ENCODE data around the gene ARL4C.
"Not testable (repeated sequence)": the region's sequence is repeated elsewhere in the genome, so short reads cannot be mapped to it uniquely, and the experiment has no call there.

The ARL4C gene

DNA sequence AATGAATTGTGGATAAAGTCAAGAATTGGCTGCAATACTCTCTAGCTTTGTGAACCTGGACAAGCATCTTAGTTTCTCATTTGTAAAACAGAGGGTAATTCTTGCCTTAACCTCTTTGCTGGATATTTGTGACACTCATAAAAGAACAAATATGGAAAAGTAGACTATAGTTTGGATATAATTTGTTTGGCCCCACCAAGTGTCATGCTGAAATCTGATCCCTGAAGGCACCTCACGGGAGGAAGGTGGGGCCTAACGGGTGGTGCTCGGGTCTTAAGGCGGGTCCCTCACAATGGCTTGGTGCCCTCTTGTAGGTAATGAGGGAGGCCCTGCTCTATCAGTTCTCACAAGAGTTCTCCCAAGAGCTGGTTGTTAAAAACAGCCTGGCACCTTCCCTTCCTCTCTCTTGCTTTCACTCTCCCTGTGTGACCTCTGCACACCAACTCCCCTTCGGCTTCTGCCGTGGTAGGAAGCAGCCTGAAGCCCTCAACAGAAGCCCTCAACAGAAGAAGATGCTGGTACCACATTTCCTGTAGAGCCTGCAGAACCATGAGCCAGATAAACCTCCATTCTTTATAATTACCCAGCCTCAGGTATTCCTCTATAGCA, 37.4 kb downstream of the ARL4C start:
- TF ChIP-seq, protein P1, sequence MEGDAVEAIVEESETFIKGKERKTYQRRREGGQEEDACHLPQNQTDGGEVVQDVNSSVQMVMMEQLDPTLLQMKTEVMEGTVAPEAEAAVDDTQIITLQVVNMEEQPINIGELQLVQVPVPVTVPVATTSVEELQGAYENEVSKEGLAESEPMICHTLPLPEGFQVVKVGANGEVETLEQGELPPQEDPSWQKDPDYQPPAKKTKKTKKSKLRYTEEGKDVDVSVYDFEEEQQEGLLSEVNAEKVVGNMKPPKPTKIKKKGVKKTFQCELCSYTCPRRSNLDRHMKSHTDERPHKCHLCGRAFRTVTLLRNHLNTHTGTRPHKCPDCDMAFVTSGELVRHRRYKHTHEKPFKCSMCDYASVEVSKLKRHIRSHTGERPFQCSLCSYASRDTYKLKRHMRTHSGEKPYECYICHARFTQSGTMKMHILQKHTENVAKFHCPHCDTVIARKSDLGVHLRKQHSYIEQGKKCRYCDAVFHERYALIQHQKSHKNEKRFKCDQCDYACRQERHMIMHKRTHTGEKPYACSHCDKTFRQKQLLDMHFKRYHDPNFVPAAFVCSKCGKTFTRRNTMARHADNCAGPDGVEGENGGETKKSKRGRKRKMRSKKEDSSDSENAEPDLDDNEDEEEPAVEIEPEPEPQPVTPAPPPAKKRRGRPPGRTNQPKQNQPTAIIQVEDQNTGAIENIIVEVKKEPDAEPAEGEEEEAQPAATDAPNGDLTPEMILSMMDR (IDR thresholded peaks at IDR 0.05; ENCODE audit: low read depth, low read length): no peak
- no peak overlapping the region for H3K4me3 ChIP-seq (ENCODE audit: low read depth, low read length)

DNA sequence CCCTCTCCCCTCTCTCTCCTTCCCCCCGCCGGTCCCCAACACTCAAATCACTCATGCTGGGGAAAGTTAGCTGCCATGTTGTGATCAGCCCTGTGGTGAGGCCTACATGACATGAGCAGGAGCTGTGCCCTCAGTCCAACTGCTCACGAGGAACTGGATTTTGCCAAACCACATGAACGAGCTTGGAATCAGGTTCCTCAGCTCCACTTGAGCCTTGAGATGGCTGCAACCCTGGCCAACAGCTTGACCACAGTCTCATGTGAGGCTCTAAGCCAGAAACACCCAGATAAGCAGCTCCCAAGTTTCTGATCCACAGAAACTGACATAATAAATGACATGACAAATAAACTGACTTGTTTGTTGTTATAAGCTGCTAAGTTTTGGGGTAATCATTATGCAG, 38.4 kb downstream of the ARL4C start:
- TF ChIP-seq, protein P1 (IDR thresholded peaks at IDR 0.05; ENCODE audit: low read depth, low read length): no peak

DNA sequence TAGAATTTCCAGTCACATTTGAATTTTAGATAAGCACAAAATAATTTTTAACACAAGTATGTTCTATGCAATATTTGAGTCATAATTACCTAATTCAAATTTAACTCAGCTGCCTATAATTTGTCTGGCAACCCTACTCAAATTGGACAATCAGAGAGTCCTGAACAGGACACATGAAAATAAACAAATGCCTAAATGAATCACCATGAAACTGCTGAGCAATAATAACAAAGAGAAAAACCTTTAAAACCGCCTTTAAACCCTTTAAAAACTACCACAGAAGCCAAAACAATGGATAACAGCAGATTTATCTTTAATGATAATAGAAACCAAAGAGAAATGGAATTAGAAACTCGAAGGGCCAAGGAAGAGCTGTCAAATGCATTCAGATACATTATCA, 39.5 kb downstream of the ARL4C start:
- TF ChIP-seq, protein P1 (IDR thresholded peaks at IDR 0.05; ENCODE audit: low read depth, low read length): no peak

More for the DNA sequence above, 38.4 kb downstream of the ARL4C start:
- H3K4me3 ChIP-seq (ENCODE audit: low read depth, low read length): no peak overlapping the region

DNA sequence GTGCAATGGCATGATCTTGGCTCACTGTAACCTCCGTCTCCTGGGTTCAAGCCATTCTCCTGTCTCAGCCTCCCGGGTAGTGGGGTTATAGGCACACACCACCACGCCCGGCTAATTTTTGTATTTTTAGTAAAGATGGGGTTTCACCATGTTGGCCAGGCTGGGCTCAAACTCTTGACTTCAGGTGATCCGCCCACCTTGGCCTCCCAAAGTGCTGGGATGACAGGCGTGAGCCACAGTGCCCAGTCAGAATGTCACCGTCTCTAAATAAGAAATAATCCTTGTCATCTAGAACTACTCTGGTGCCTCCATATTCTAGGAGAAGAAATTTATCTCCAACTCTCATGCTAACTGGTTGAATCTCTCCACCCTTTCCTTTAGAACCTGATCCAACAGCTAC, 41.6 kb downstream of the ARL4C start:
- H3K4me3 ChIP-seq (ENCODE audit: low read depth, low read length): not testable (repeated sequence)

More for the DNA sequence above, 39.5 kb downstream of the ARL4C start:
- H3K4me3 ChIP-seq (ENCODE audit: low read depth, low read length): no peak overlapping the region

DNA sequence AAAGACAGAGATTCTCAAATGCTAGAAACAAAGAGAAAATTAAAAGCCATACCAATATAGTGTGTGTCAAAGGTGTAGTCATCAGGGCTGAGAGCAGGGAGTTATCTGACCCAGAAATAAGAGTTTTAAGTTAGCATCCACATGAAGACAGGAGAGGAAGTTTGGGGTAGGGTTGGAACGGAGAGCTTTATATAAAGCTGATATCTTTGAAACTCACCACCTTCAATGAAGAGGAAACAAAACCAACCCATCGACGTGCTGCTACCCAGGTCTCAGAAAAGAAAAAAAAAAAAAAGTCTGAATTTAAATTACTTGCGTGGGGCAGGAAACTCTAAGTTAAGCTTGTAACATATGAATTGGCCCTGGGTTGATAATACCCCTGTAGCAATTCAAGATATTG, 42.4 kb downstream of the ARL4C start:
- no peak overlapping the region for H3K4me3 ChIP-seq (ENCODE audit: low read depth, low read length)
- TF ChIP-seq, protein P1 (IDR thresholded peaks at IDR 0.05; ENCODE audit: low read depth, low read length): no peak

DNA sequence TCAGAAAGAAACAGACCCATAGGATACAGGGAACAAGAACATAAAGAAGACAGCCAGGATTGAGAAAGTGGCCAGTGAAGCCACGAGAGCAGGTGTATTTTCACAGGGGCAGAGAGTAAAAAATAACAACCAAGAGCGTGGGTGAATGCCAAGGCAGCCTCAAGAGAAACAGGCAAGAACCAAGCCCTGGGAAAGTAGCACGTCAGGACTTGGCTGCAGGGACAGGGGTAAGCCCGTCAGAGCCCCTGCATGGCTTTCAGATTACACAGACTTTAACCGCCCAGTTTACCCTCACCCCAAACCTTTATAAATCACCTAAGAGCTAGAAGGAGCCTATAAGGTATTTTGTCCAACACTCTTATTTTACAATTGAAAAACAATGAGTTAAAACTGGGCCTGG, 43.7 kb downstream of the ARL4C start:
- H3K4me3 ChIP-seq (ENCODE audit: low read depth, low read length): no peak overlapping the region
- TF ChIP-seq, protein P1 (IDR thresholded peaks at IDR 0.05; ENCODE audit: low read depth, low read length): no peak

DNA sequence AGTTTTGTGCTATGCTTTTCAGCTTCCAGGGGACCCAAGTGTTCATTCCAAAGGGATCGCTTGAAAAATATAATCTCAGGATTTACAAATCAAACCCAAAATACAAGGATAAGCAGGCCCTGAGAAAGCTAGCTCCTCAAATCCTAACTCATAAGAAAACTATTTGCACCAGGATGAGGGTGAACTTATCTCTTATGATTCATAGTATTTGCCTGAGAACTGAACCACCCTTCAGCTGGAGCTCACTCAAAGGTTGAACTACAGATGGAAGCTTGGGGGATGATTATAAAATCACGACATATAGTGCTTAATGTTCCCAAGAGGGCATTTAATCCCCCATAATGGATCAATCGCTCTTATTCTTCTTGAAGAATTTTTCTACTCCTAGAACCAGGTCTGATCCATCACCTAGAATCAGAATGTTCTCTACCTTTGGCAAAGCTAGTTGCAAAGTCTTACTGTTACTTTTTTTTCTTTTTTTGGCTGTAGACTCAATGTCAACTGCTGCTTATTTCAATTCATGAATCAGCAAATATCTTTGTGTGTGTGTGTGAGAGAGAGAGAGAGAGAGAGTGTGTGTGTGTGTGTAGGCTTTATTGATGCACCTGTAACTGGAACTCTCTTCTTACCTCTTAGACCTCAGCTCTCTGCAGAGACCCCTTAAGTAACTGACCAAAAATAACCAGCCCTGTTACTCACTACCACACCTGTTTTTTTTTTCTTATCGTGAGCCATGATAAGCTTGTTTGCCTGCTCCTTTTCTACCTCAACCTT, 44.8 kb downstream of the ARL4C start:
- TF ChIP-seq, protein P1 (IDR thresholded peaks at IDR 0.05; ENCODE audit: low read depth, low read length): no peak

More for the DNA sequence above, 44.8 kb downstream of the ARL4C start:
- no peak overlapping the region; the same call in 1 of the 2 replicates for H3K4me3 ChIP-seq (ENCODE audit: low read depth, low read length)

Measured in WI38 (cell line).